Measurements from ENCODE around the gene SCPEP1. TPM values are rescaled to one million over a fixed set of nuclear protein-coding genes. Genes with fewer than 3 reads are reported as not detected.
A peak's percentile ranks its signal among the peaks of the same experiment; 100 is the strongest.
"Not testable (repeated sequence)": the region's sequence is repeated elsewhere in the genome, so short reads cannot be mapped to it uniquely, and the experiment has no call there.

SCPEP1 gene
- total RNA-seq, 1 experiment from 2014 or later = 29.6 TPM

DNA sequence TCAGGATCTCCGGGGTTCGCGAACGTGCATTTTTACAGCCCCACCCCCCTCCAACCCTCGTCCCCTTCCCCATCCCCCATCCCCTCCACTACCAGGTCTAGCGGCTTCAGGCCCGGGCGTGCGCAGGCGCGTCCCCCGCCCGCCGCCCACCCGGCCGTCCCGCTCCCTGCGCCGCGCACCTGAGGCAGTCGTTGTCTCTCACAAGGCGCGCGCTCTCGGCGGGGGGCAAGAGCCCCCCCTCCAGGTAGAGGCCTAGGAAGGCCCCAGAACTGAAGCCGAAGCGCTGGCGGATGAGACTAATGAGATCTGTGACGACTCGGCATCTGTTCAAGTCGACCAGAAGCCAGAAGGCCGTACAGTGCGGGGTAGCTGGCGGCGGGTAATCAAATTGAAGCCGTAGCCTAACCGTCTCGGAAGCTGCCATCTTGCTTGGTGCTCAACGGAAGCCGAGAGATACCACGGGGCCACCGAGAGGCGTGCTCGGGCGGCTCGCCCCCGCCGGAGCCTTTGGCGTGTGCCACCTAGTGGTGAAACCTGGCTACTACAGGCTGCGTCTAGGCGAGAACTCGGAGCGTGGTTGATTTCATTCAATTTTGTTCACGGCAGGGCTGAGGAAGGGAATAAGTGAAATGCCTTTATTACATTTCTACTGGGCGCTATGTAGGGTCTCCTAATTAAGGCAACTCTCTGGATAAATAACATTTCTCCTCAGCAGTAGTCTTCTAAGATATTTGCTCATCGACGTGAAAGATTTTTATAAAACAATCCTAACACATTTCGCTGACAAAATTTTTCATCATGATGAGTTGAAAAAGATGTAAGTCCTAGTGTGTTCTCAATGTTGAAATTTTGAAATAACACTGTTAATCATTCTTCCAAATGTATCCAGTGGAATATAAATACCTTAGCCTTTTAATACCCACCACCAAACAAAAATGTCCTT lies 17.1 kb upstream of the SCPEP1 start, which contains the start of gene COIL:
Gene COIL (minus strand): TSS at position 455 of the 943 bp plus-strand sequence. CDS start 31 bp downstream, at position 424.
- H2AK5ac ChIP-seq (ENCODE audit: insufficient read length, low read length) = no peak within 1 kb of the TSS
- no peak within 1 kb of the TSS for H3K23ac ChIP-seq (ENCODE audit: insufficient read length, low read depth, low read length)
- no peak within 1 kb of the TSS for H2BK15ac ChIP-seq (ENCODE audit: low read depth, low read length)
- H4K5ac ChIP-seq (ENCODE audit: insufficient read length, low read depth, low read length) = no peak within 1 kb of the TSS
- no peak within 1 kb of the TSS for H4K8ac ChIP-seq (replicated peaks; ENCODE audit: insufficient read length, low read depth, low read length)
- peak within 1 kb of the TSS; percentile 93 for H3K9ac ChIP-seq (ENCODE audit: extremely low read depth, insufficient read length, low read length)
- peak within 1 kb of the TSS; percentile 71 for H3T11ph ChIP-seq (ENCODE audit: low read length)
- Mint-ChIP-seq H3K4me3 (peak within 1 kb of the TSS; percentile 81 to 84), H3K36me3 (ENCODE audit: insufficient read depth in 1 of 3, low read depth in 3 of 3) (peaks cover 0 to 2% (median 1%) of the 10 kb centered on the region in 3 experiments; a peak in 2 of 7 replicates), H3K9me3 (no peaks in the 10 kb centered on the region), H3K4me1 (peaks cover 13 to 14% of the 10 kb centered on the region in 2 experiments), H3K27ac (peak within 1 kb of the TSS; percentile 97 to 99 (median 98)), H3K27me3 (ENCODE audit: low read depth) (no peaks in the 10 kb centered on the region; the same call in 1 of the 2 replicates)
- no peak within 1 kb of the TSS for H2BK20ac ChIP-seq (ENCODE audit: low read depth, low read length, poor library complexity, severe bottlenecking)
- H3K56ac ChIP-seq (ENCODE audit: insufficient read length, low read depth, low read length) = no peak within 1 kb of the TSS
- DNase-seq = peak; percentile 97
- H4K20me1 ChIP-seq (ENCODE audit: control insufficient read depth, insufficient read depth, insufficient read length) = no peaks in the 10 kb centered on the region
- peak within 1 kb of the TSS; percentile 77 for H3K27ac ChIP-seq (ENCODE audit: insufficient read length, low read depth, low read length)
- H2BK5ac ChIP-seq (ENCODE audit: insufficient read length, low read length) = no peak within 1 kb of the TSS
- peak within 1 kb of the TSS; percentile 26 for H3K4me2 ChIP-seq (ENCODE audit: insufficient read depth, insufficient read length, low read length)
- H3K27me3 ChIP-seq (ENCODE audit: insufficient read depth, low read length) = no peaks in the 10 kb centered on the region
- H4K91ac ChIP-seq (ENCODE audit: insufficient read length, low read depth, low read length) = no peak within 1 kb of the TSS
- no peak within 1 kb of the TSS for H2BK12ac ChIP-seq (ENCODE audit: insufficient read length, low read depth, low read length)
- no CpG with 5 or more reads among the region's 59 CpGs for WGBS (ENCODE audit: extremely low coverage, insufficient read length, low lambda C conversion rate)
- no peaks in the 10 kb centered on the region for H3K9me3 ChIP-seq (ENCODE audit: control insufficient read depth, low read depth, low read length)
- TF ChIP-seq, protein P1, sequence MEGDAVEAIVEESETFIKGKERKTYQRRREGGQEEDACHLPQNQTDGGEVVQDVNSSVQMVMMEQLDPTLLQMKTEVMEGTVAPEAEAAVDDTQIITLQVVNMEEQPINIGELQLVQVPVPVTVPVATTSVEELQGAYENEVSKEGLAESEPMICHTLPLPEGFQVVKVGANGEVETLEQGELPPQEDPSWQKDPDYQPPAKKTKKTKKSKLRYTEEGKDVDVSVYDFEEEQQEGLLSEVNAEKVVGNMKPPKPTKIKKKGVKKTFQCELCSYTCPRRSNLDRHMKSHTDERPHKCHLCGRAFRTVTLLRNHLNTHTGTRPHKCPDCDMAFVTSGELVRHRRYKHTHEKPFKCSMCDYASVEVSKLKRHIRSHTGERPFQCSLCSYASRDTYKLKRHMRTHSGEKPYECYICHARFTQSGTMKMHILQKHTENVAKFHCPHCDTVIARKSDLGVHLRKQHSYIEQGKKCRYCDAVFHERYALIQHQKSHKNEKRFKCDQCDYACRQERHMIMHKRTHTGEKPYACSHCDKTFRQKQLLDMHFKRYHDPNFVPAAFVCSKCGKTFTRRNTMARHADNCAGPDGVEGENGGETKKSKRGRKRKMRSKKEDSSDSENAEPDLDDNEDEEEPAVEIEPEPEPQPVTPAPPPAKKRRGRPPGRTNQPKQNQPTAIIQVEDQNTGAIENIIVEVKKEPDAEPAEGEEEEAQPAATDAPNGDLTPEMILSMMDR (conservative IDR thresholded peaks at IDR 0.05) = peak; percentile 98
- peak within 1 kb of the TSS; percentile 100 for H3K18ac ChIP-seq (ENCODE audit: insufficient read length, low read depth, low read length)
- peak within 1 kb of the TSS; percentile 41 for H2AFZ ChIP-seq (ENCODE audit: low read length)
- H3K23me2 ChIP-seq (ENCODE audit: insufficient read length, low read depth, low read length, poor library complexity, severe bottlenecking) = no peaks in the 10 kb centered on the region
- peak within 1 kb of the TSS; percentile 99 for H2BK120ac ChIP-seq (ENCODE audit: low read depth, low read length, poor library complexity, severe bottlenecking)
- no peaks in the 10 kb centered on the region for H3K79me1 ChIP-seq (ENCODE audit: insufficient read depth, low read depth, low read length, poor library complexity, severe bottlenecking)
- H3K14ac ChIP-seq (ENCODE audit: insufficient read depth, low read length) = peak within 1 kb of the TSS; percentile 100
- H3K4me1 ChIP-seq (ENCODE audit: insufficient read depth, low read length) = no peaks in the 10 kb centered on the region
- H3K79me2 ChIP-seq (ENCODE audit: insufficient read depth, low read length) = no peaks in the 10 kb centered on the region
- H3K4ac ChIP-seq (ENCODE audit: low read depth, low read length) = no peak within 1 kb of the TSS; the same call in 1 of the 2 replicates

DNA sequence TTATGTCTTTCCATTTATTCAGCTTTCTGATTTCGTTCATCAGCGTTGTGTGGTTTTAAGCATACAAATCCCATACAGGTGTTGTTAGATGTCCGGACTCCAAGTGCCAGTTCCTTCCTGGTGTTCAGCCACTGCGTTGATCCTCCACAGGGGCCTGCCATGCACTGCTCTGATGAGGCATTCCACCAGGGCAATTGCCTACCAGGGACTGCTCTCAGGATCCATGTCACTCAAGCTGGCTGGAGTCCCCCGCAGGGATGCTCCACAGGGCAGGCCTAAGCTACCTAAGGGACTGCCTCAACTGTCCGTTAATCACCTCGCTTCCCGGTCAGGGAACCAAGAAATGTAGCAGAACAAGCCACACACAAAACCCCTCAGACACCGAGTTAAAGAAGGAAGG lies 12.7 kb upstream of the SCPEP1 start:
- H3K4me2 ChIP-seq (ENCODE audit: insufficient read depth, insufficient read length, low read length); H2BK120ac ChIP-seq (ENCODE audit: low read depth, low read length, poor library complexity, severe bottlenecking); DNase-seq; H3K79me2 ChIP-seq (ENCODE audit: insufficient read depth, low read length); H3K23ac ChIP-seq (ENCODE audit: insufficient read length, low read depth, low read length); H2AK5ac ChIP-seq (ENCODE audit: insufficient read length, low read length); H3K18ac ChIP-seq (ENCODE audit: insufficient read length, low read depth, low read length); H3K4ac ChIP-seq (ENCODE audit: low read depth, low read length); H2BK20ac ChIP-seq (ENCODE audit: low read depth, low read length, poor library complexity, severe bottlenecking); H4K91ac ChIP-seq (ENCODE audit: insufficient read length, low read depth, low read length); H3K27me3 Mint-ChIP-seq (ENCODE audit: low read depth); H3K4me1 Mint-ChIP-seq; H3K27me3 ChIP-seq (ENCODE audit: insufficient read depth, low read length); H3K9me3 Mint-ChIP-seq; H2BK12ac ChIP-seq (ENCODE audit: insufficient read length, low read depth, low read length); H2AFZ ChIP-seq (ENCODE audit: low read length); H3K9me3 ChIP-seq (ENCODE audit: control insufficient read depth, low read depth, low read length); H4K20me1 ChIP-seq (ENCODE audit: control insufficient read depth, insufficient read depth, insufficient read length); H3K9ac ChIP-seq (ENCODE audit: extremely low read depth, insufficient read length, low read length); H3K4me1 ChIP-seq (ENCODE audit: insufficient read depth, low read length); H2BK15ac ChIP-seq (ENCODE audit: low read depth, low read length); H2BK5ac ChIP-seq (ENCODE audit: insufficient read length, low read length); H3K27ac ChIP-seq (ENCODE audit: insufficient read length, low read depth, low read length); H3K27ac Mint-ChIP-seq; H4K8ac ChIP-seq (replicated peaks; ENCODE audit: insufficient read length, low read depth, low read length); H4K5ac ChIP-seq (ENCODE audit: insufficient read length, low read depth, low read length); H3T11ph ChIP-seq (ENCODE audit: low read length); H3K23me2 ChIP-seq (ENCODE audit: insufficient read length, low read depth, low read length, poor library complexity, severe bottlenecking); H3K79me1 ChIP-seq (ENCODE audit: insufficient read depth, low read depth, low read length, poor library complexity, severe bottlenecking); H3K14ac ChIP-seq (ENCODE audit: insufficient read depth, low read length); H3K4me3 Mint-ChIP-seq; H3K56ac ChIP-seq (ENCODE audit: insufficient read length, low read depth, low read length); H3K36me3 Mint-ChIP-seq (ENCODE audit: insufficient read depth in 1 of 3, low read depth in 3 of 3): not testable (repeated sequence)
- no CpG with 5 or more reads among the region's 9 CpGs for WGBS (ENCODE audit: extremely low coverage, insufficient read length, low lambda C conversion rate)
